H1 (cell line): Measurements from ENCODE around the gene VPS37C. TPM values are rescaled to one million over a fixed set of nuclear protein-coding genes. Genes with fewer than 3 reads are reported as not detected.

Source experiments
- CTCF ChIA-PET: fragments of 300-600 bp; sonication (Branson Sonifier 250); formaldehyde crosslinking; loops from one replicate; lab custom pipeline; 2021; ENCODE audit not compliant: partially characterized antibody; lab: Charles Lee
- POLR2A ChIA-PET: fragments of 300-600 bp; sonication (Branson Sonifier 250); formaldehyde crosslinking; loops from one replicate; lab custom pipeline; 2021; ENCODE audit warnings: inconsistent platforms; ENCODE audit not compliant: partially characterized antibody; lab: Charles Lee
- DNase-seq, 2 experiments: peaks; one replicate each; pipeline versions ENCODE4 v3.0.0 to v3.0.0-alpha.2; 2010 to 2022; ENCODE audit warnings: low spot score in 2 of 2, low read depth in 1 of 2, mixed read lengths in 1 of 2
- FAIRE-seq: peaks from 2 replicates; lab custom pipeline; 2011; peaks lifted over from hg19 to GRCh38; lab: Jason Lieb, UNC
- H2AFZ ChIP-seq: 2 replicates; pipeline ENCODE4 v1.8.1; 2012; ENCODE audit warnings: low read length, inconsistent platforms
- H2AK5ac ChIP-seq: 2 replicates; pipeline ENCODE4 v1.6.1; 2013; ENCODE audit warnings: low read depth, low read length
- H2BK120ac ChIP-seq: replicated peaks from 2 replicates; pipeline ENCODE3; 2013; ENCODE audit warnings: low read depth, low read length, inconsistent platforms
- H2BK12ac ChIP-seq: 2 replicates; pipeline ENCODE4 v1.6.1; 2013; ENCODE audit warnings: low read depth, low read length
- H2BK15ac ChIP-seq: 2 replicates; pipeline ENCODE4 v1.6.1; 2013; ENCODE audit warnings: low read length
- H2BK20ac ChIP-seq: 2 replicates; pipeline ENCODE4 v1.6.1; 2013; ENCODE audit warnings: low read length
- H2BK5ac ChIP-seq: 2 replicates; pipeline ENCODE4 v1.6.1; 2013; ENCODE audit warnings: low read depth, low read length
- H3K14ac ChIP-seq: 2 replicates; pipeline ENCODE4 v1.6.1; 2013; ENCODE audit warnings: inconsistent platforms; ENCODE audit not compliant: insufficient read length
- H3K18ac ChIP-seq: 2 replicates; pipeline ENCODE4 v1.6.1; 2013; ENCODE audit warnings: low read length; ENCODE audit errors: extremely low read depth
- H3K23ac ChIP-seq: 2 replicates; pipeline ENCODE4 v1.6.1; 2013; ENCODE audit warnings: inconsistent platforms; ENCODE audit not compliant: insufficient read length
- H3K23me2 ChIP-seq: 2 replicates; pipeline ENCODE4 v1.6.1; 2013; ENCODE audit warnings: low read depth, low read length
- H3K27ac ChIP-seq: 2 replicates; pipeline ENCODE4 v1.6.1; 2011; ENCODE audit warnings: low read depth, low read length, inconsistent platforms
- H3K27me3 ChIP-seq, 4 experiments: replicated peaks in 1 of 4; 1 replicate in 1 of 4; 2 replicates in 3 of 4; pipeline versions ENCODE4 v1.6.1 to v1.8.1; 2011 to 2013; ENCODE audit warnings: low read length in 3 of 4, mild to moderate bottlenecking in 3 of 4, inconsistent platforms in 2 of 4, mixed read lengths in 2 of 4, moderate library complexity in 1 of 4; ENCODE audit not compliant: control insufficient read depth in 3 of 4, insufficient read depth in 3 of 4; ENCODE audit errors: extremely low read depth in 1 of 4
- H3K36me3 ChIP-seq, 4 experiments: 2 replicates each; pipeline versions ENCODE4 v1.6.1 to v1.8.1; 2011 to 2013; ENCODE audit warnings: mild to moderate bottlenecking in 4 of 4, low read length in 3 of 4, moderate library complexity in 2 of 4, control low read depth in 1 of 4, inconsistent platforms in 1 of 4; ENCODE audit not compliant: insufficient read depth in 4 of 4, control insufficient read depth in 2 of 4
- H3K4ac ChIP-seq: replicated peaks from 2 replicates; pipeline ENCODE3; 2013; ENCODE audit warnings: low read length, low read depth, mixed read lengths, inconsistent platforms; ENCODE audit not compliant: insufficient read length
- H3K4me1 ChIP-seq, 4 experiments: replicated peaks in 1 of 4; 1 replicate in 1 of 4; 2 replicates in 3 of 4; pipeline versions ENCODE4 v1.6.1 to v1.8.1; 2011 to 2013; ENCODE audit warnings: low read length in 3 of 4, inconsistent platforms in 2 of 4, mixed read lengths in 1 of 4; ENCODE audit not compliant: insufficient read depth in 4 of 4, control insufficient read depth in 3 of 4
- H3K4me2 ChIP-seq, 2 experiments: 2 replicates each; pipeline versions ENCODE4 v1.6.1 to v1.8.1; 2011 to 2013; ENCODE audit warnings: low read depth in 2 of 2, low read length in 2 of 2, control low read depth in 1 of 2, inconsistent platforms in 1 of 2, mild to moderate bottlenecking in 1 of 2; ENCODE audit not compliant: insufficient read depth in 1 of 2
- H3K4me3 ChIP-seq, 4 experiments: fragments of 200-600, 300-600 bp in 1 of 4; sonication (generic), shearing (Covaris generic), sonication (Bioruptor Twin) in 1 of 4; 2 replicates each; pipeline versions ENCODE4 v1.5.1 to v1.8.1; 2011 to 2016; ENCODE audit warnings: low read length in 4 of 4, low read depth in 3 of 4, control low read depth in 2 of 4, inconsistent platforms in 2 of 4, mild to moderate bottlenecking in 2 of 4, mixed read lengths in 1 of 4, moderate library complexity in 1 of 4; ENCODE audit not compliant: insufficient read depth in 2 of 4; ENCODE audit errors: extremely low read depth in 1 of 4
- H3K56ac ChIP-seq: replicated peaks from 2 replicates; pipeline ENCODE3; 2013; ENCODE audit warnings: low read depth, mild to moderate bottlenecking, mixed read lengths, low read length, inconsistent platforms; ENCODE audit not compliant: insufficient read length
- H3K79me1 ChIP-seq: 2 replicates; pipeline ENCODE4 v1.6.1; 2013; ENCODE audit warnings: low read depth, low read length, control low read depth
- H3K79me2 ChIP-seq, 2 experiments: 2 replicates each; pipeline versions ENCODE4 v1.6.1 to v1.8.1; 2012 to 2013; ENCODE audit warnings: low read length in 2 of 2, mild to moderate bottlenecking in 2 of 2, inconsistent platforms in 1 of 2; ENCODE audit not compliant: insufficient read depth in 2 of 2, control insufficient read depth in 1 of 2
- H3K9ac ChIP-seq, 4 experiments: replicated peaks in 1 of 4; 1 replicate in 1 of 4; 2 replicates in 3 of 4; pipeline versions ENCODE4 v1.6.1 to v1.8.1; 2011 to 2013; ENCODE audit warnings: low read depth in 3 of 4, low read length in 3 of 4, control low read depth in 2 of 4, mild to moderate bottlenecking in 2 of 4, moderate library complexity in 2 of 4, inconsistent platforms in 1 of 4; ENCODE audit errors: extremely low read depth in 1 of 4
- H3K9me3 ChIP-seq, 2 experiments: 2 replicates each; pipeline versions ENCODE4 v1.6.1 to v1.8.1; 2012 to 2013; ENCODE audit warnings: mild to moderate bottlenecking in 2 of 2, moderate library complexity in 2 of 2, control low read depth in 1 of 2, inconsistent platforms in 1 of 2, low read depth in 1 of 2, low read length in 1 of 2, mixed read lengths in 1 of 2; ENCODE audit not compliant: insufficient read depth in 2 of 2
- H4K20me1 ChIP-seq, 2 experiments: replicated peaks in 1 of 2; 2 replicates each; pipeline versions ENCODE3 to v1.8.1; 2011 to 2013; ENCODE audit warnings: inconsistent platforms in 2 of 2, low read length in 2 of 2, mild to moderate bottlenecking in 1 of 2; ENCODE audit not compliant: insufficient read depth in 2 of 2, control insufficient read depth in 1 of 2
- H4K5ac ChIP-seq: 2 replicates; pipeline ENCODE4 v1.6.1; 2013; ENCODE audit warnings: low read length, low read depth, mixed read lengths, inconsistent platforms; ENCODE audit not compliant: insufficient read length
- H4K8ac ChIP-seq: 2 replicates; pipeline ENCODE4 v1.8.0; 2013; ENCODE audit warnings: mild to moderate bottlenecking, moderate library complexity, low read length, inconsistent platforms; ENCODE audit not compliant: insufficient read depth; ENCODE audit errors: extremely low read depth
- H4K91ac ChIP-seq: replicated peaks from 2 replicates; pipeline ENCODE3; 2013; ENCODE audit warnings: low read length, mixed read lengths, inconsistent platforms; ENCODE audit not compliant: insufficient read length
- BRCA1 ChIP-seq: IDR thresholded peaks from 2 replicates; pipeline ENCODE4 v1.6.1; 2012; ENCODE audit warnings: low read depth, low read length, improper control_type of control experiment
- SAP30 ChIP-seq: fragments of 300-600 bp; sonication (generic); IDR thresholded peaks from 2 replicates; pipeline ENCODE4 v1.7.1; 2012; ENCODE audit warnings: low read length, moderate library complexity, mild to moderate bottlenecking, inconsistent platforms; ENCODE audit not compliant: insufficient read depth, insufficient replicate concordance
- SIX5 ChIP-seq: IDR thresholded peaks from 2 replicates; pipeline ENCODE4 v1.6.1; 2011; ENCODE audit warnings: mild to moderate bottlenecking, low read depth, low read length
- WGBS, 2 experiments: shearing (Covaris generic) in 1 of 2; methylation state at CpG; one replicate each; pipeline versions ENCODE4 v1.1.6 to v1.1.7; 2013 to 2015; ENCODE audit warnings: low lambda C conversion rate in 2 of 2, mixed read lengths in 2 of 2, inconsistent platforms in 1 of 2, low coverage in 1 of 2, missing lambda C conversion rate in 1 of 2; ENCODE audit not compliant: insufficient replicate concordance in 2 of 2, insufficient coverage in 1 of 2, insufficient read length in 1 of 2; ENCODE audit errors: extremely low coverage in 1 of 2, missing lambda C conversion rate in 1 of 2; 5-methylcytosine and 5-hydroxymethylcytosine counted together
- polyA plus RNA-seq, 7 experiments: library from polyadenylated mRNA; depleted of rRNA in 3 of 7; stranded (reverse) in 5 of 7; unstranded in 2 of 7; fragments of >200 nt in 5 of 7; fragments of 200-250 nt in 2 of 7; gene quantifications; 1 replicate in 5 of 7; 2 replicates in 1 of 7; 4 replicates in 1 of 7; pipeline versions ENCODE4 v1.2.1 to v1.2.3, GENCODE V29; 2011 to 2013; ENCODE audit warnings: missing spikeins in 2 of 7, mixed read lengths in 2 of 7
- total RNA-seq: library from RNA; stranded (reverse); fragmentation: NEBNext Ultra II Directional; extraction: Animal tissue kit (Norgen Biotek cat#: 25700); gene quantifications from 2 replicates; pipeline ENCODE4 v1.2.1, GENCODE V29; 2021

VPS37C gene
- total and polyA plus RNA-seq, 2 of the 8 experiments (the other 6 are each of a cell fraction or from before 2014, with no cell fraction given) = 12.9 to 21.0 TPM

DNA sequence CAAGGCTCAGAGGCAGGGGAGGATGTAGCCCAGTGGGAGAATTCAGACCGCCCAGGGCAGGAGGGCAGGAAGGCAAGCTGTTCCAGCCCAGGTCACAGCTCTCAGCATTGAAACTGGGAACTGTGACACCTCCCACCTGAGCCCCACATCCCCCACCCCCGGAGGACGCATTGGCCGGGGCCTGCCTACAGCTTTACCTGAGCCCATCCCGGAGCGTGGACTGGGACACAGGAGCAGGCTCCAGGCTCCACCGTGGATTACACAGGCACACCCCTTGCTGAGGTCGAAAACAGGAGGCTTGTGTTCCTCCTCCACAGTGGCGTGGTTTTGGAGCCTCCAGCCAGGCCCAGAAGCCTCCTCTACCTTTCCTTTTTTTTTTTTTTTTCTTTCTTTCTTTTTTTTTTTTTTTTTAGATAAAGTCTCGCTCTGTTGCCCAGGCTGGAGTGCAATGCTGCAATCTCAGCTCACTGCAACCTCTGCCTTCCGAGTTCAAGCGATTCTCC lies 33.0 kb upstream of the VPS37C start:
- 0 out of 2 replicates have a peak overlapping the region, but pooled peaks have one; percentile 19 for H2AFZ ChIP-seq
- H3K23me2 ChIP-seq = no peaks in the 10 kb centered on the region
- H3K4me2 ChIP-seq = no peak overlapping the region
- no peak overlapping the region for H3K18ac ChIP-seq
- H2BK12ac ChIP-seq = no peak overlapping the region
- H3K27ac ChIP-seq = no peak overlapping the region
- H2BK120ac ChIP-seq = no peak overlapping the region
- no peaks in the 10 kb centered on the region for H4K20me1 ChIP-seq
- H3K9ac ChIP-seq = no peak overlapping the region
- FAIRE-seq = no peak
- H3K36me3 ChIP-seq = no peaks in the 10 kb centered on the region
- no peak overlapping the region for H2BK20ac ChIP-seq
- no peak overlapping the region for H4K5ac ChIP-seq
- H3K4me1 ChIP-seq = peaks cover 0 to 8% (median 0%) of the 10 kb centered on the region in 4 experiments; a peak in 2 of 7 replicates
- CTCF ChIA-PET = interaction anchor here (1.1 kb wide), 1 partner anchor 306 kb away, joined by 3 read pairs; no protein-coding TSS in a partner anchor
- H3K27me3 ChIP-seq = no peaks in the 10 kb centered on the region
- WGBS, 2 experiments = 84% methylated on average over 9 of the region's 12 CpGs; no CpG with 5 or more reads in 1 of the 2 experiments
- no peak overlapping the region for H3K23ac ChIP-seq
- H3K79me1 ChIP-seq = no peaks in the 10 kb centered on the region
- POLR2A ChIA-PET = no interaction called here
- TF ChIP-seq BRCA1 (no peak), SAP30 (no peak), SIX5 (no peak)
- H2BK15ac ChIP-seq = no peak overlapping the region
- DNase-seq = no peak
- no peak overlapping the region for H4K91ac ChIP-seq
- H3K9me3 ChIP-seq = 0 out of 4 replicates have a peak, but pooled peaks cover 0 to 3% of the 10 kb centered on the region in 2 experiments
- no peak overlapping the region for H3K14ac ChIP-seq
- H4K8ac ChIP-seq = no peak overlapping the region; the same call in 1 of the 2 replicates
- no peaks in the 10 kb centered on the region for H3K79me2 ChIP-seq
- no peak overlapping the region for H2AK5ac ChIP-seq
- no peak overlapping the region for H3K56ac ChIP-seq
- H3K4ac ChIP-seq = no peak overlapping the region
- no peak overlapping the region for H2BK5ac ChIP-seq
- H3K4me3 ChIP-seq = no peak overlapping the region
